Measurements from ENCODE around the gene EDC3.

GRCh38 chr15:74593122-74593521 lies 102.7 kb downstream of the EDC3 start:
- no peak for TF ChIP-seq CTCF (conservative IDR thresholded peaks at IDR 0.05; ENCODE audit: low read depth, low read length)
- TF ChIP-seq EZH2 (IDR thresholded peaks at IDR 0.05; ENCODE audit: borderline replicate concordance, low read depth, low read length, poor library complexity, severe bottlenecking): no peak

All from A673 (cell line).